ENCODE results near the gene FKBP5. TPM values are rescaled to one million over a fixed set of nuclear protein-coding genes. Genes with fewer than 3 reads are reported as not detected.

Gene FKBP5
- total and polyA plus RNA-seq, 5 experiments from 2014 or later, result 75.4 to 297 (median 108) TPM

- peaks cover 45 to 87% (median 85%) of the 10 kb centered on the region in 4 donors for H3K4me1 Mint-ChIP-seq
- POLR2A ChIA-PET, result interaction anchor here (1.2 to 12.8 kb wide), 7 partner anchors 15 to 131 kb away, joined by 3 to 142 read pairs (median 5); partner anchors contain the start of gene FKBP5
- ATAC-seq (no peak), DNase-seq (no peak)
- H3K27ac Mint-ChIP-seq, result peak overlapping the region; percentile 91 to 99 (median 97)
- no peaks in the 10 kb centered on the region for H3K36me3 Mint-ChIP-seq
- no peaks in the 10 kb centered on the region for H3K27me3 Mint-ChIP-seq
- peak overlapping the region; percentile 45 to 93 (median 87) for H3K4me3 Mint-ChIP-seq
- no peaks in the 10 kb centered on the region for H3K9me3 Mint-ChIP-seq
Observed at GRCh38 chr6:35729722-35730121, 41.0 kb upstream of the FKBP5 start.

GRCh38 chr6:35728683-35729678 is 40.3 kb upstream of the FKBP5 start:
- Mint-ChIP-seq H3K27ac (peak overlapping the region; percentile 91 to 99 (median 97)), H3K36me3 (no peaks in the 10 kb centered on the region), H3K4me3 (peak overlapping the region; percentile 67 to 93 (median 88)), H3K27me3 (no peaks in the 10 kb centered on the region), H3K4me1 (peaks cover 47 to 89% (median 88%) of the 10 kb centered on the region in 4 donors), H3K9me3 (no peaks in the 10 kb centered on the region)
- POLR2A ChIA-PET, result interaction anchor here (0.5 to 12.8 kb wide), 27 partner anchors 8 to 827 kb away, joined by 3 to 142 read pairs (median 5); partner anchors contain the start of genes ARMC12, FKBP5 and RPL10A
- peak; percentile 5 to 10 for ATAC-seq
- peak; percentile 26 to 78 (median 57) for DNase-seq

GRCh38 chr6:35727935-35728682 is 39.4 kb upstream of the FKBP5 start:
- POLR2A ChIA-PET, result interaction anchor here (0.5 to 12.8 kb wide), 23 partner anchors 8 to 396 kb away, joined by 3 to 142 read pairs (median 5); partner anchors contain the start of genes ARMC12, FKBP5 and RPL10A
- Mint-ChIP-seq H3K36me3 (no peaks in the 10 kb centered on the region), H3K27me3 (no peaks in the 10 kb centered on the region), H3K27ac (peak overlapping the region; percentile 91 to 99 (median 97)), H3K4me3 (peak overlapping the region; percentile 67 to 92 (median 86)), H3K4me1 (peaks cover 50 to 95% (median 87%) of the 10 kb centered on the region in 4 donors), H3K9me3 (no peaks in the 10 kb centered on the region)
- ATAC-seq (peak; percentile 52 to 62), DNase-seq (peak; percentile 76 to 94 (median 88))

GRCh38 chr6:35727231-35727934 is 38.7 kb upstream of the FKBP5 start:
- H3K27ac Mint-ChIP-seq, result peak overlapping the region; percentile 90 to 98 (median 94)
- no peaks in the 10 kb centered on the region for H3K27me3 Mint-ChIP-seq
- H3K4me1 Mint-ChIP-seq, result peaks cover 47 to 95% (median 83%) of the 10 kb centered on the region in 4 donors
- no peaks in the 10 kb centered on the region for H3K36me3 Mint-ChIP-seq
- H3K9me3 Mint-ChIP-seq, result no peaks in the 10 kb centered on the region
- H3K4me3 Mint-ChIP-seq, result peak overlapping the region; percentile 65 to 92 (median 83)
- peak; percentile 9 to 10 for ATAC-seq
- POLR2A ChIA-PET, result interaction anchor here (0.5 to 12.8 kb wide), 18 partner anchors 9 to 395 kb away, joined by 3 to 142 read pairs (median 8); partner anchors contain the start of genes ARMC12 and FKBP5
- DNase-seq, result no peak

- Mint-ChIP-seq H3K9me3 (no peaks in the 10 kb centered on the region), H3K27me3 (no peaks in the 10 kb centered on the region), H3K4me3 (peak overlapping the region; percentile 12 to 92 (median 83)), H3K27ac (peak overlapping the region; percentile 51 to 98 (median 94)), H3K4me1 (peaks cover 42 to 88% (median 84%) of the 10 kb centered on the region in 4 donors), H3K36me3 (no peaks in the 10 kb centered on the region)
- POLR2A ChIA-PET, result interaction anchor here (0.6 to 12.8 kb wide), 8 partner anchors 11 to 123 kb away, joined by 3 to 142 read pairs (median 3); no protein-coding TSS in a partner anchor
- ATAC-seq, result no peak
- peak in 1 of 10 donors; percentile 9 for DNase-seq
Observed at GRCh38 chr6:35725721-35726438, 37.2 kb upstream of the FKBP5 start.

GRCh38 chr6:35725081-35725708 is 36.5 kb upstream of the FKBP5 start:
- POLR2A ChIA-PET, result interaction anchor here (0.6 to 12.8 kb wide), 5 partner anchors 10 to 122 kb away, joined by 3 to 142 read pairs (median 3); no protein-coding TSS in a partner anchor
- Mint-ChIP-seq H3K4me1 (peaks cover 48 to 90% (median 84%) of the 10 kb centered on the region in 4 donors), H3K27me3 (no peaks in the 10 kb centered on the region), H3K9me3 (no peaks in the 10 kb centered on the region), H3K36me3 (no peaks in the 10 kb centered on the region), H3K4me3 (peak overlapping the region in 8 of 10 donors; percentile 29 to 87 (median 55)), H3K27ac (peak overlapping the region; percentile 16 to 97 (median 78))
- no peak for ATAC-seq
- no peak for DNase-seq

- H3K36me3 Mint-ChIP-seq, result no peaks in the 10 kb centered on the region
- DNase-seq, result no peak
- H3K4me1 Mint-ChIP-seq, result peaks cover 46 to 90% (median 84%) of the 10 kb centered on the region in 4 donors
- H3K9me3 Mint-ChIP-seq, result no peaks in the 10 kb centered on the region
- H3K4me3 Mint-ChIP-seq, result peak overlapping the region in 4 of 10 donors; percentile 18 to 61 (median 40)
- no peaks in the 10 kb centered on the region for H3K27me3 Mint-ChIP-seq
- H3K27ac Mint-ChIP-seq, result peak overlapping the region in 7 of 10 donors; percentile 46 to 97 (median 90)
- POLR2A ChIA-PET, result interaction anchor here (1.1 to 1.6 kb wide), 2 partner anchors 9 to 50 kb away, joined by 3 read pairs; no protein-coding TSS in a partner anchor
- no peak for ATAC-seq
Observed at GRCh38 chr6:35724471-35724870, 35.8 kb upstream of the FKBP5 start.

DNA sequence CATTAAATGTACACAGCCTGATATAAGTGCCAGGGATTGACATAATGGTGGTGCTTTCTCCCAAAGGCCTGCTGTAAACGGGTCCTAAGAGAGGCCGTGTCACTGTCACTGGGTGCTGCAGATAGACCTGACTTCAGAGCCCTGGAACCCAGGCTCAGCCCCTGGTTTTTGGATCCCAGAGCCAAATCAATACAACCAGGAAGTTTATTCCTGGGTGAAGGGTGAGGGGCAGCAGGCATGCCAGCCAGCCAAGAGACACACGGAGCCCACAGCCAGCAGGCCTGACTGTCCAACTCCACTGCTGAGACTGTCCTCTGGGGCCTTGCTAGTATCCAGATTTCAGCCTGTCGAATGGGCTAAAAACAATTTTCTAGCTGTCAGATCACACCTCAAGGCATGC is 35.3 kb upstream of the FKBP5 start:
- Mint-ChIP-seq H3K27ac (peak overlapping the region in 7 of 10 donors; percentile 34 to 97 (median 48)), H3K9me3 (no peaks in the 10 kb centered on the region), H3K4me1 (peaks cover 44 to 90% (median 84%) of the 10 kb centered on the region in 4 donors), H3K27me3 (no peaks in the 10 kb centered on the region), H3K36me3 (no peaks in the 10 kb centered on the region), H3K4me3 (peak overlapping the region in 4 of 10 donors; percentile 18 to 61 (median 40))
- POLR2A ChIA-PET, result interaction anchor here (1.6 kb wide), 1 partner anchor 9 kb away, joined by 3 read pairs; no protein-coding TSS in a partner anchor
- ATAC-seq (no peak), DNase-seq (no peak)

DNA sequence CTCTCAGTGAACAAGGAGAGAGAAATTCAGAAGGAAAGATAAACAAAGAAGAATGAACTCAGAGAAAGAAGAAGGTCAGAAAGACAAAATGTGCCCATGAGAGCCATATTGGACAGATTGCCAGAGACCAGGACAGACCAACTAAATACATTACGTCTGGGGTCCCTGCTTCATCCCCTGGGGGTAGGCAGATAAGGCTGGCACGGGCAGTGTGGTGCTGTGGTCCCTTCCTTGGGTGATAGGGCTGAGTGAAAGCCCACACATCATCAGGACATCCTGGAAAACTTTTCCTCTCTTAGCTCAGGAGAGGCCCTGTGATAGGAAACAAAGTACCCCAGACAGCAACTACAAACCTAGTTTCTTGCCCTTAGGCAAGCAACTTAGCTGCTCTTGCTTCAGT is 34.9 kb upstream of the FKBP5 start:
- H3K9me3 Mint-ChIP-seq, result no peaks in the 10 kb centered on the region
- no peak for ATAC-seq
- peak overlapping the region in 2 of 10 donors; percentile 37 to 56 for H3K4me3 Mint-ChIP-seq
- H3K27me3 Mint-ChIP-seq, result no peaks in the 10 kb centered on the region
- H3K36me3 Mint-ChIP-seq, result no peaks in the 10 kb centered on the region
- POLR2A ChIA-PET, result interaction anchor here (1.6 kb wide), 1 partner anchor 10 kb away, joined by 3 read pairs; no protein-coding TSS in a partner anchor
- peaks cover 45 to 90% (median 84%) of the 10 kb centered on the region in 4 donors for H3K4me1 Mint-ChIP-seq
- DNase-seq, result no peak
- H3K27ac Mint-ChIP-seq, result peak overlapping the region in 6 of 10 donors; percentile 28 to 97 (median 47)

- POLR2A ChIA-PET, result interaction anchor here (0.7 to 0.8 kb wide), 2 partner anchors 9 to 33 kb away, joined by 3 read pairs; partner anchors contain the start of gene FKBP5
- H3K4me3 Mint-ChIP-seq, result peak overlapping the region in 3 of 10 donors; percentile 11 to 45 (median 45)
- DNase-seq, result no peak
- H3K27me3 Mint-ChIP-seq, result no peaks in the 10 kb centered on the region
- peaks cover 49 to 93% (median 88%) of the 10 kb centered on the region in 4 donors for H3K4me1 Mint-ChIP-seq
- no peaks in the 10 kb centered on the region for H3K9me3 Mint-ChIP-seq
- no peaks in the 10 kb centered on the region for H3K36me3 Mint-ChIP-seq
- ATAC-seq, result no peak
- peak overlapping the region in 6 of 10 donors; percentile 7 to 92 (median 62) for H3K27ac Mint-ChIP-seq
Observed at GRCh38 chr6:35722121-35722761, 33.5 kb upstream of the FKBP5 start.

All from naive thymus-derived CD8-positive, alpha-beta T cell (primary cell).